SH-SY5Y (cell line): Measurements from ENCODE around the gene FOXP4.

Experiments
- GATA2 ChIP-seq: IDR thresholded peaks from 2 replicates; pipeline ENCODE4 v1.6.1; 2011; ENCODE audit warnings: mild to moderate bottlenecking, low read depth, low read length
- GATA3 ChIP-seq: IDR thresholded peaks from 2 replicates; pipeline ENCODE4 v1.6.1; 2011; ENCODE audit warnings: low read depth, mild to moderate bottlenecking, low read length, moderate library complexity

- TF ChIP-seq GATA3 (no peak), GATA2 (no peak)
These were observed 7.5 kb upstream of the FOXP4 start for GRCh38 chr6:41538556-41539182.
